Daoy (cell line): ENCODE results near the gene UFL1. TPM values are rescaled to one million over a fixed set of nuclear protein-coding genes. Genes with fewer than 3 reads are reported as not detected.
"Not testable (repeated sequence)": the region's sequence is repeated elsewhere in the genome, so short reads cannot be mapped to it uniquely, and the experiment has no call there.

Experiments
- DNase-seq: peaks from one replicate; pipeline ENCODE4 v3.0.0-alpha.2; 2015; ENCODE audit warnings: low read depth
- total RNA-seq: library from RNA; depleted of rRNA; stranded (reverse); fragments of >200 nt; shearing (Covaris generic); gene quantifications from 2 replicates; pipeline ENCODE4 v1.2.3, GENCODE V29; 2014; rRNA removed

UFL1 gene
- 20.4 and 20.7 TPM in 2 replicates for total RNA-seq

GRCh38 chr6:96521644-96522464, at the start of gene UFL1:
UFL1 (plus strand) TSS chr6:96521806; CDS start chr6:96521874, 68 bp downstream.
- DNase-seq, result peak; percentile 97

DNA sequence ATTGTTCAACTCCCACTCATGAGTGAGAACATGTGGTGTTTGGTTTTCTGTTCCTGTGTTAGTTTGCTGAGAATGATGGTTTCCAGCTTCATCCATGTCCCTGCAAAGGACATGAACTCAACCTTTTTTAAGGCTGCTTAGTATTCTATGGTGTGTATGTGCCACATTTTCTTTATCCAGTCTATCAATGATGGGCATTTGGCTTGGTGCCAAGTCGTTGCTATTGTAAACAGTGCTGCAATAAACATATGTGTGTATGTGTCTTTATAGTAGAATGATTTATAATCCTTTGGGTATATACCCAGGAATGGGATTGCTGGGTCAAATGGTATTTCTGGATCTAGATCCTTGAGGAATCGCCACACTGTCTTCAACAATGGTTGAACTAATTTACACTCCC, 49.3 kb upstream of the UFL1 start:
- not testable (repeated sequence) for DNase-seq

DNA sequence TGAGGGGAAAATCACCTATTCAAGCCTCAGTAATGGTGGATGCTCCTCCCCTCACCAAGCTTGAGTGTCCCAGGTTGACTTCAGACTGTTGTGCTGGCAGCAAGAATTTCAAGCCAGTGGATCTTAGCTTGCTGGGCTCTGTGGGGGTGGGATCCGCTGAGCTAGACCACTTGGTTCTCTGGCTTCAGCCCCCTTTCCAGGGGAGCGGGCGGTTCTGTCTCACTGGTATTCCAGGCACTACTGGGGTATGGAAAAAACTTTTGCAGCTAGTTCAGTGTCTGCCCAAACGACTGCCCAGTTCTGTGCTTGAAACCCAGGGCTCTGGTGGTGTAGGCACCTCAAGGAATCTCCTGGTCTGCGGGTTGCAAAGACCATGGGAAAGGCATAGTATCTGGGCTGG, 42.9 kb upstream of the UFL1 start:
- DNase-seq, result no peak

GRCh38 chr6:96491926-96492325, 29.7 kb upstream of the UFL1 start:
- no peak for DNase-seq

- no peak for DNase-seq
Measured at GRCh38 chr6:96499781-96500180, 21.8 kb upstream of the UFL1 start.

DNA sequence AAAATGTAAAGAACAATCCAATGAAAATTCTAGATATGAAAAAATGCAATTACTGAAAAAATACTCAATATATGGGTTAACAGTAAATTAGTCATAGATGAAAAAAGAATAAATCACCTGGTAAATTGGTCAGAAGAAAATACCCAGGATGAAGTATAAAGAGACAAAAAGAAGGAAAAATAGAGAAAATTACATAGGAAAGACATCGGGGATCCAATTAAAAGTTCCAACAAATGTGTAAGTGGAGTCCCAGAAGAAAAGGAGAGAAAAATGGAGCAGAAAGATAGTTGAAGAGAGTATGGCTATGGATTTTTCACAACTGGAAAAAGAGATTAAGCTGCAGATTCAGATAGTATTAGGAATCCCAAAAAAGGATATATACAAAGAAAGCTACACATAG, 18.7 kb upstream of the UFL1 start:
- DNase-seq, result no peak

DNA sequence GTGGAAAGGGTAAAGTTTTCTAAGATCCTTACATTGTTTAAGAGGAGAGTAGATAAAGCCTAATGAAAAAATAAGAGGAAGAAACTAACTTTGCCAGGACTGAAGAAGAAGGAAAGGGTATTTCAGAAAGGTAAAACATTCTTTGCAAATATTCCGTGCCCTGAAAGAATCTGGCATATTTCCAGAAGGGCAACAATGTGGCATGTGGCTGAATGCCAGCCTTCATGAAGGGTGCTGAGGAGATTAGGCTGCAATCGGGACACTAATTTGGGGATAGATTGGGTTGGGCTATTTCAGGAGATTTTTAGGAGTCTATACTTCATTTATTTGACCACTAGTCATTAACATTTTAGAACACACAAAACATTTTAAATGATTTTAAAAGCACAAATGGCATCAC, 16.2 kb upstream of the UFL1 start:
- no peak for DNase-seq

- no peak for DNase-seq
Measured at GRCh38 chr6:96509281-96509680, 12.3 kb upstream of the UFL1 start.

DNA sequence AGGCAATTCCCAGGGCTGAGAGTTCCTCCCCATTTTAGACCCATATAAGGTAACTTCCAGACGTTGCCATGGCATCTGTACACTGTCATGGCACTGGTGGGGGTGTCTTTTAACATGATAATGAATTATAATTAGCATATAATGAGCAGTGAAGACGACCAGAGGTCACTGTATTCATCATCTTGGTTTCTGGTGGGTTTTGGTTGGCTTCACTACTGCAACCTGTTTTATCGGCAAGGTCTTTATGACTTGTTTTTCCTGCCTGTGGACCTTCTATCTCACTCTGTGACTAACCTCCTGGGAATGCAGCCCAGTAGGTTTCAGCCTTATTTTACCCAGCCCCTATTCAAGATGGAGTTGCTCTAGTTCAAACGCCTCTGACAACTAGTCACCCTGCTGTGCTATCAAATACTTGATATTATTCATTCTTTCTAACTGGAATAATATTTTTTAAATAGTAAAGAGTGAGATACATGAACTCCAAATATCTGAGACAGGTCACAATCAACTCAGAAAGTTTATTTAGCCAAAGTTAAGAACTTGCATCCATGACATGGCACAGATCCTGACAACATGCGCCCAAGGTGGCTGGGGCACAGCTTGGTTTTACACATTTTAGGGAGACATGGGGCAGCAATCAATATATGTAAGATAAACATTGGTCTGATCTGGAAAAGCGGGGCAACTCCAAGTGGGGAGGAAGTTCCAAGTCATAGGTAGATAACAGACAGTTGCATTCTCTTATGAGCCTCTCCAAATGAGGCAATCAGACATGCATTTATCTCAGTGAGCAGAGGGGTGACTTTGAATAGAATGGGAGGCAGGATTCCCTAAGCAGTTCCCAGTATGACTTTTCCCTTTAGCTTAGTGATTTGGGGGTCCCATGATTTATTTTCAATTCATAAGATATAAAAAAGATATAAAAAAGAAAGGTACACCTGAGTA, 1.2 kb upstream of the UFL1 start:
- DNase-seq, result peak; percentile 69

DNA sequence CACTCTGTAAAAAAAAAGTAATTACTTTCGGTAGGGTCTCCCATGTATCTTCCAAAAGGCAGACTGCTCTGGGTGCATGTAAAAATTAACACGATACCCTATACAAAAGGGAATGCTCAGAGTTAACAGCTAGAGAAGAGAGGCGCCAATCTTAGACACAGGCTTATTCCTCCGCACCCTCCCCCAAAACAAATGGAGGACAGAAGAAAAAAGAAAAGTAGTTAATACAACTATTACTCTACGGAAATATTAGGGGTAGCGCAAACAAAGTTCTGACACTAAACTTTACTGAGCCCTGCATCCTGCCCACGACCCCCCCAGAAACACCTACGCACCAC, 331 bp upstream of the UFL1 start:
- DNase-seq, result no peak

DNA sequence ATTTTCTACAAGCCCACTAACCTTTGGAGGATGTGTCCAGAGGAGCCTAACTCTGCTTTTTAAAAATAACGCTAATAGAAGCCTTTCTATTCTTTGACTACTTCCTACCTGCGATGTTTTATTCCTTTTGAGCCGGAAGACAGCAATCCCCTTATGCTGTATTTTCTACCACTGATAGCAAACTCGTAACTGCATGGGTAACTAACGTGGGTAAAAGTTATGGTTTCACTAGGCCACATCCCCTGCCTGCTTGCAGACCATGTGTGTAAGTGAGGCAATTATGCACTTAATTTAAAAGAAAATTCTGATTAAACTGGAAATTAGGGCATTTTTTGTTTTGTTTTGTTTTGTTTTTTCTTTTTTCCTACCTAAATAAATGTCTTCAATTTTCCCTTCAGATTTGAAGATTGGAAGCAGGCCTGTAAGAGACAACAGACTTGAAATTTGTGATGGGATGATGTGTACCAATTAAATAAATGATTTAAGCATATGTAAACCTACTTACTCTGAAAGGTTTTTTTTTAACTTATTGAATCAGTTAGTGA, 931 bp downstream of the UFL1 start:
- DNase-seq, result peak; percentile 5

DNA sequence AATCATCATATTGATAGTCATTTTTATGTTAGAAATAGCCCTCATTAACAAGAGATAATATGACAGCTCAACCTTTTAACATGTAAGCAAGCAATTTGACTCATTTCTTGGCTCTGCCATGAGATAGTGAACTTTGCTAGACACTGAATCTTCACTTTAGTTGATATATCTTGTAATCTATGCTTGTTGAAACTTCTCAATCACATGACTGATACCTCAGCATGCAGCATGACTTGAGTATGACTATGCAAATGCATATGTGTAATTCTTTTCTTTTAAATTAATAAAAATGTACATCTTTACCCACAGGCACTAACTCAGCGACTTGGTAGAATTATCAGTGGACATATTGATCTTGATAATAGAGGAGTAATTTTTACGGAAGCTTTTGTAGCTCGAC, 6.6 kb downstream of the UFL1 start:
- DNase-seq, result no peak

GRCh38 chr6:96532399-96532798, 10.8 kb downstream of the UFL1 start:
- no peak for DNase-seq

DNA sequence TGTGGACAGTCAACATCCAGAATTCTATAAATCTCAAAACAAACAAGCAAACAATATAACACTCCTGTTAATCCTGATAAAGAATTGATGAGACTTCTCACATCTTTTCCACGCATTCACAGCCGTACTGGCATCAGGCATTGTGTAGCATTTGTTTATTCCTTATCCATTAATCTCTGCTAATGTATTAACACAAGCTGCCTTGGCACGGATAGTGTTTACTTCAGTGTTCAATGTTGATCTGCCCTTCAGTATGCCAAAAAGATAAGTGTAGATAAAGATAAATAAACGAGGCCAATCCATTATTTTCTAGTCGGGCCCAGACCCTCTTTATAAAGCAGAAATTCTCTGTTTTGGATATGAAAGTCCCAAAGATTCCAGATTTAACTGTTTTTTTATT, 16.1 kb downstream of the UFL1 start:
- DNase-seq, result no peak

- DNase-seq, result no peak
Measured at GRCh38 chr6:96542702-96543101, 21.1 kb downstream of the UFL1 start.

- DNase-seq, result no peak
Measured at GRCh38 chr6:96545882-96546281, 24.3 kb downstream of the UFL1 start.

- no peak for DNase-seq
Measured at GRCh38 chr6:96547654-96548053, 26.0 kb downstream of the UFL1 start.

DNA sequence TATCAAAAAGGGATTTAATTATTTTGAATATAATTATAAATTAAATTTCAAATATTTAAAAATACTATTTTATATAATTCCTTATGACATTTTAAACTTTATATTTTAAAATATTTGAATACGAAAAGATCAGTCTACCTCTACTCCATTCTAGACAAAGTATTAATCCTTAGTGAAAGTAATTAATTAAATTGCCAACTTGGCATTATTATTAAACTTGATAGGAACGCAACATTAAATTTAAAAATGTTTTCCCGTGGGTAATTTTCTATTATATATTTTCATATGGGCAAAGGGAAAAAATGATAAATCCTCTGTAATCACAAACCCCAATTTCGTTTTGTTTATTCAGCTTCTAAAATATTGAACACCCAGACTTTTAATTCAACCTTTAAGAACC, 33.0 kb downstream of the UFL1 start:
- DNase-seq, result no peak

DNA sequence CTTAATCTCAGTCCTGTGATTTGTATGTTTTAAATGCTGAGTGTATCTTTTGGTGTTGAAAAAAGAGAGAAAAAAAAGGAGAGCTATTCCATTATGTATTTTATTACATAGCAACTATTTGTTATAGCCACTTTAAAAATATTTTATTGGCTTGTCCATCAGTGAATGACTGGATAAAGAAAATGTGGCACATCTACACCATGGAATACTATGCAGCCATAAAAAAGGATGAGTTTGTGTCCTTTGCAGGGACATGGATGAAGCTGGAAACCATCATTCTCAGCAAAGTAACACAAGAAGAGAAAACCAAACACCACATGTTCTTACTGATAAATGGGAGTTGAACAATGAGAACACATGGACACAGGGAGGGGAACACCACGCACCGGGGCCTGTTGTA, 38.1 kb downstream of the UFL1 start:
- not testable (repeated sequence) for DNase-seq

- DNase-seq, result no peak
Measured at GRCh38 chr6:96562886-96563285, 41.3 kb downstream of the UFL1 start, which contains the start of gene FHL5. FHL5 (plus strand) TSS chr6:96563128; CDS start chr6:96603614, 40,486 bp downstream.

GRCh38 chr6:96563853-96564252, 42.2 kb downstream of the UFL1 start:
- no peak for DNase-seq

DNA sequence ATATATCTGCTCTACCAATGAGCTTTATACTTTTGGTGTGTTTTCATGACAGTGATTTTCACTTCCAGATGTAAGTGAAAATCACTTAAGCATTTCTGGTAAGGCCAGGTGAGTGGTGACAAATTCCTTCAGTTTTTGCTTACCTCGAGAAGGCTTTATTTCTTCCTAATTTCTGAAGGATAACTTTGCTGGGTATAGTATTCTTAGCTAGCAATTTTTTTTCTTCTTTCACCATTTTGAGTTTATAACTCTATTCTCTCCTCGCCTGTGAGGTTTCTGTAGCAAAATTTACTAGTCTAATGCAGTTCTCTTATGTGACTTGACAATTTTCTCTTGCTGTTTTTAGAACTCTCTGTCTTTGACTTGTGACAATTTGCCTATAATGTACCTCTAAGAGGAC, 48.4 kb downstream of the UFL1 start:
- no peak for DNase-seq
